NCI-H2107 treated with DMSO at 0.1 percent for 48 hours (cell line): Measurements from ENCODE around the gene TBC1D4.

ENCODE experiments used
- DNase-seq: peaks from one replicate; lab custom pipeline; 2025; ENCODE audit not compliant: unreplicated experiment; lab: John Stamatoyannopoulos, UW

The TBC1D4 gene

GRCh38 chr13:75418997-75419396 is 63.0 kb downstream of the TBC1D4 start:
- no peak for DNase-seq

GRCh38 chr13:75418186-75418843 is 63.7 kb downstream of the TBC1D4 start:
- DNase-seq: no peak

- DNase-seq: no peak
Measured at GRCh38 chr13:75417656-75418055, 64.3 kb downstream of the TBC1D4 start.

- no peak for DNase-seq
Measured at GRCh38 chr13:75417012-75417384, 65.0 kb downstream of the TBC1D4 start.

- DNase-seq: no peak
Measured at GRCh38 chr13:75416327-75417011, 65.5 kb downstream of the TBC1D4 start.

- DNase-seq: no peak
Measured at GRCh38 chr13:75415694-75416093, 66.3 kb downstream of the TBC1D4 start.

GRCh38 chr13:75415171-75415570 is 66.8 kb downstream of the TBC1D4 start:
- no peak for DNase-seq

GRCh38 chr13:75414036-75414827 is 67.7 kb downstream of the TBC1D4 start:
- no peak for DNase-seq

- DNase-seq: no peak
Measured at GRCh38 chr13:75411924-75412537, 69.9 kb downstream of the TBC1D4 start.

- DNase-seq: no peak
Measured at GRCh38 chr13:75410207-75410606, 71.8 kb downstream of the TBC1D4 start.

- no peak for DNase-seq
Measured at GRCh38 chr13:75407998-75408397, 74.0 kb downstream of the TBC1D4 start.

GRCh38 chr13:75407473-75407872 is 74.5 kb downstream of the TBC1D4 start:
- DNase-seq: no peak

- DNase-seq: no peak
Measured at GRCh38 chr13:75405976-75406703, 75.8 kb downstream of the TBC1D4 start.

- no peak for DNase-seq
Measured at GRCh38 chr13:75404726-75405125, 77.2 kb downstream of the TBC1D4 start.

- no peak for DNase-seq
Measured at GRCh38 chr13:75402787-75403186, 79.2 kb downstream of the TBC1D4 start.

GRCh38 chr13:75400775-75401174 is 81.2 kb downstream of the TBC1D4 start:
- DNase-seq: no peak

- DNase-seq: no peak
Measured at GRCh38 chr13:75399879-75400217, 82.1 kb downstream of the TBC1D4 start.

- DNase-seq: no peak
Measured at GRCh38 chr13:75399168-75399878, 82.6 kb downstream of the TBC1D4 start.

GRCh38 chr13:75398072-75398471 is 83.9 kb downstream of the TBC1D4 start:
- no peak for DNase-seq

GRCh38 chr13:75395901-75396300 is 86.1 kb downstream of the TBC1D4 start:
- no peak for DNase-seq
